Right lobe of liver (tissue), 6 donors: ENCODE data around the gene SAG. TPM values are rescaled to one million over a fixed set of nuclear protein-coding genes. Genes with fewer than 3 reads are reported as not detected.

Source experiments
- ATAC-seq, 4 donors: fragments of 200-7000 bp; cut with Tn5 transposase; one replicate each; pipeline ENCODE4 v1.9.1; 2020; ENCODE audit warnings: mild to moderate bottlenecking in 4 of 4, moderate library complexity in 4 of 4
- DNase-seq, 3 donors: peaks; one replicate each; pipeline ENCODE4 v3.0.0-alpha.2; 2020
- H3K27ac ChIP-seq, 3 donors: fragments of 200-600 bp; one replicate each; pipeline ENCODE4 v1.8.0; 2022
- H3K27me3 ChIP-seq, 2 donors: fragments of 200-600 bp; one replicate each; pipeline ENCODE4 v1.8.0; 2022
- H3K36me3 ChIP-seq, 4 donors: fragments of 200-600 bp; sonication (generic) in 1 of 4; one replicate each; pipeline versions ENCODE4 v1.5.1 to v1.8.0; 2017 to 2022; ENCODE audit warnings: control low read depth in 1 of 4
- H3K4me1 ChIP-seq, 4 donors: fragments of 200-600 bp; sonication (generic) in 1 of 4; one replicate each; pipeline versions ENCODE4 v1.5.1 to v1.8.0; 2017 to 2022; ENCODE audit warnings: control low read depth in 1 of 4
- H3K4me3 ChIP-seq, 3 donors: fragments of 200-600 bp; one replicate each; pipeline ENCODE4 v1.8.0; 2022
- H3K9me3 ChIP-seq, 4 donors: fragments of 200-600 bp; sonication (generic) in 1 of 4; one replicate each; pipeline versions ENCODE4 v1.5.1 to v1.8.0; 2017 to 2022; ENCODE audit warnings: control low read depth in 1 of 4
- CTCF ChIP-seq, 4 donors: fragments of 200-600 bp in 3 of 4; fragments of 450-650 bp in 1 of 4; IDR thresholded peaks; one replicate each; pipeline versions ENCODE4 v1.5.1 to v1.8.0; 2016 to 2022; ENCODE audit warnings: antibody characterized with exemption in 4 of 4, mild to moderate bottlenecking in 2 of 4
- POLR2A ChIP-seq: fragments of 450-650 bp; IDR thresholded peaks from one replicate; pipeline ENCODE4 v1.6.1; 2017; ENCODE audit warnings: antibody characterized with exemption, mild to moderate bottlenecking
- WGBS: methylation state at CpG from one replicate; pipeline ENCODE4 v1.1.6; 2018; ENCODE audit warnings: low coverage, low lambda C conversion rate; ENCODE audit not compliant: insufficient coverage; ENCODE audit errors: missing lambda C conversion rate; 5-methylcytosine and 5-hydroxymethylcytosine counted together
- intact Hi-C, 2 donors: fragments of 100-400 bp; cut with DNase I; formaldehyde crosslinking; loops; one replicate each; pipeline versions ENCODE4 v1.11.2 to v1.14.1; 2022
- long read RNA-seq: library from polyadenylated mRNA; unstranded; transcript quantifications from one replicate; pipeline ENCODE4 v2.0.0, GENCODE V29; 2019
- total RNA-seq, 6 experiments: library from RNA; depleted of rRNA in 2 of 6; stranded (reverse); fragments of >200 nt in 2 of 6; fragmentation: NEBNext Ultra II Directional in 3 of 6; extraction: Animal tissue kit (Norgen Biotek cat#: 25700) in 3 of 6; gene quantifications; one replicate each; pipeline versions ENCODE4 v1.1.0 to v1.2.4, GENCODE V29; 2016 to 2023
- donor health status: DM: no; HTN: yes; CAD: no.
- donor health status: DM: no; HTN: no; CAD: no.
- donor health status: DM: no; HTN: no; CAD: no.
- donor health status: DM: no; HTN: yes; CAD: no.
- donor health status: DM: no; HTN: yes; CAD: no.

Gene SAG
- not detected for total RNA-seq
- long read RNA-seq: 0 reads

DNA sequence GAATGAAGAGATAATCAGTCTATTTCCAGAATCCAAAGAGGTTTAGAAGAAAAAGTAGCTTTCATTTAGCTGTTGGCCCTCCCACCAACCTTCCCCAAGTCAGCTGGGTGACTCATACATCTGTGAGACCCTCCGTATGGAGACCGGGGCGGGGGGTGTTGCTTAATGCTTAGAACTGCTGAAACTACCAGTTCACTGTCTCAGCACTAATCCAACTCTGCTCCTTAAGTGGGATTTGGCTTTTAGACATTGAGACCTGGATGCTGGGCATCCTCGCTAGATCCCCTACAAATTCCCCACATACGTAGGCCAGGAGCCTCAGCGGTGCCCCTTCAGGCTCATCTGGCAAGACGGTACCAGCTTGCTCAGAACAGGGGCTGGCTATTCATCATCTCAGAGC is at the start of gene SAG:
TSS of gene SAG (plus strand) at position 252 of the 400 bp plus-strand sequence. CDS start 1,374 bp downstream, outside the sequence.
- Histone ChIP-seq H3K9me3 (no peaks in the 10 kb centered on the region), H3K4me1 (no peaks in the 10 kb centered on the region), H3K36me3 (no peaks in the 10 kb centered on the region), H3K27ac (no peak within 1 kb of the TSS), H3K27me3 (no peaks in the 10 kb centered on the region), H3K4me3 (no peak within 1 kb of the TSS)
- no peak for ATAC-seq
- 100% methylated on average over 2 of the region's 7 CpGs for WGBS
- intact Hi-C loops: no loop called here
- TF ChIP-seq CTCF (IDR thresholded peaks at IDR 0.05) (no peak), POLR2A (no peak)
- DNase-seq: no peak

GRCh38 chr2:233258211-233258610 is 49.4 kb upstream of the SAG start:
- Histone ChIP-seq H3K4me3 (no peak overlapping the region), H3K36me3 (peaks cover 0 to 45% (median 16%) of the 10 kb centered on the region in 4 donors), H3K9me3 (no peaks in the 10 kb centered on the region), H3K4me1 (peaks cover 0 to 21% (median 3%) of the 10 kb centered on the region in 4 donors), H3K27ac (no peak overlapping the region), H3K27me3 (no peaks in the 10 kb centered on the region)
- TF ChIP-seq POLR2A (no peak), CTCF (IDR thresholded peaks at IDR 0.05) (no peak)
- no peak for ATAC-seq
- intact Hi-C loops: no loop called here
- no peak for DNase-seq
- WGBS: 86% methylated on average over 2 of the region's 2 CpGs

DNA sequence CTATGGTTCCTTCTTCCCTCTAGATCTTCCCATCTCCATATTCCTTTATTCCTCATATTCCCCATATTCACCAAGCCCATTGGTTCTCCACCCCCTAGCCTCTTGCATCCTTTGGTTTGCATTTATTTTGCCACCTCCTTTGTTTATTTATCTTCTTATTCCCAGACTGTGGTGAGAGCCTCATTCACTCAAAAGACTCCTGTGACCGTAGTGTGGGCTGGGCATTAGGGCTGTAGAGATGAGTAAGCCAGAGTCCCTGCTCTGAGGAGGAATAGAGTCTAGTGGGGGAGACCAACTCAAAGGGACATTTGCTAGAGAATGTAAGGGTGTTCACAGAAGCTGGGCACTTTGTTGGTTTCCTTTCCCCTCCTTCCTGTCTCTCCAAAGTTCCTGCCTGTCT is 47.9 kb upstream of the SAG start:
- 100% methylated on average over 1 of the region's 1 CpG for WGBS
- ATAC-seq (no peak), DNase-seq (no peak)
- TF ChIP-seq CTCF (IDR thresholded peaks at IDR 0.05) (no peak), POLR2A (no peak)
- Histone ChIP-seq H3K36me3 (peaks cover 0 to 52% (median 23%) of the 10 kb centered on the region in 4 donors), H3K27ac (no peak overlapping the region), H3K4me1 (peaks cover 0 to 14% (median 0%) of the 10 kb centered on the region in 4 donors), H3K4me3 (no peak overlapping the region), H3K27me3 (no peaks in the 10 kb centered on the region), H3K9me3 (no peaks in the 10 kb centered on the region)
- intact Hi-C loops: no loop called here

DNA sequence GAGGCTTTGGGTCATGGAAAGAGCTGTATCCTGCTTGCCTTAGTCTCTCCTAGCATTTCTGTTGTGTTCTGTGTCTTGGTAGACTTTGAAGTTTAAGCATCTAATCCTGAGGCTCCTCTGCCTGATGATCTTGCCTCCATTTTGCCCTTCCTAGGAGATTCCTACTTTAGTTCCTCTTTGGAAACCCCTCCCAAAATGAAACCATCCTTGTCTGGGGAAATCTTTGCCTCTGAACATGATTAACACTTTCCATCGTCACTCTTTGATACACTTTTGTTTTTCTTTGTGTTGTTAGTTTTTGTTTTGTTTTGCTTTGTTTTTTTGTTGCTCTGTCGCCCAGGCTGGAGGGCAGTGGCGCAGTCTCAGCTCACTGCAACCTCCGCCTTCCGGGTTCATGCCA is 47.0 kb upstream of the SAG start:
- 95% methylated on average over 5 of the region's 5 CpGs for WGBS
- DNase-seq: no peak
- no peaks in the 10 kb centered on the region for H3K9me3 ChIP-seq
- H3K4me1 ChIP-seq: peaks cover 0 to 23% (median 0%) of the 10 kb centered on the region in 4 donors
- no peak overlapping the region for H3K27ac ChIP-seq
- H3K27me3 ChIP-seq: no peaks in the 10 kb centered on the region
- no peak for TF ChIP-seq CTCF (IDR thresholded peaks at IDR 0.05)
- no peak for TF ChIP-seq POLR2A
- H3K4me3 ChIP-seq: no peak overlapping the region
- intact Hi-C loops: no loop called here
- peaks cover 0 to 56% (median 27%) of the 10 kb centered on the region in 4 donors for H3K36me3 ChIP-seq
- ATAC-seq: no peak
